IMR-90 (cell line): ENCODE data around the gene PLCH1. TPM values are rescaled to one million over a fixed set of nuclear protein-coding genes. Genes with fewer than 3 reads are reported as not detected.

ENCODE experiments used
- ATAC-seq: fragments of 200-7000 bp; cut with Tn5 transposase; 2 replicates; pipeline ENCODE4 v1.9.1; 2020; ENCODE audit warnings: low read depth, mild to moderate bottlenecking, moderate library complexity
- BruUV-seq: library from RNA; stranded (reverse); fragments of 400-500 nt; replicated peaks from 2 replicates; lab custom pipeline; 2021; lab: Mats Ljungman, UMichigan
- CTCF ChIA-PET: fragments of 300-600 bp; formaldehyde crosslinking; extraction: SDS; loops from one replicate; lab custom pipeline; 2021; ENCODE audit warnings: antibody characterized with exemption; lab: Yijun Ruan, JAX
- POLR2A ChIA-PET: fragments of 300-600 bp; sonication (Branson Sonifier 250); formaldehyde crosslinking; loops from one replicate; lab custom pipeline; 2022; ENCODE audit warnings: antibody characterized with exemption; ENCODE audit not compliant: unreplicated experiment; lab: Charles Lee
- DNase-seq: peaks from one replicate; pipeline ENCODE4 v3.0.0; 2013
- H2AFZ ChIP-seq: replicated peaks from 2 replicates; pipeline ENCODE3; 2013; ENCODE audit warnings: low read length, mild to moderate bottlenecking; ENCODE audit not compliant: poor library complexity
- H2AK5ac ChIP-seq: 2 replicates; pipeline ENCODE4 v1.6.1; 2013; ENCODE audit warnings: low read depth, low read length, inconsistent platforms
- H2AK9ac ChIP-seq: replicated peaks from 2 replicates; pipeline ENCODE3; 2013; ENCODE audit warnings: mild to moderate bottlenecking, low read depth, low read length, moderate library complexity; ENCODE audit not compliant: poor library complexity
- H2BK120ac ChIP-seq: 2 replicates; pipeline ENCODE4 v1.6.1; 2013; ENCODE audit warnings: low read depth, low read length, inconsistent platforms
- H2BK15ac ChIP-seq: 3 replicates; pipeline ENCODE4 v1.6.1; 2013; ENCODE audit warnings: low read depth, low read length, inconsistent platforms
- H2BK20ac ChIP-seq: 2 replicates; pipeline ENCODE4 v1.6.1; 2013; ENCODE audit warnings: low read depth, mild to moderate bottlenecking, inconsistent platforms, low read length, moderate library complexity
- H2BK5ac ChIP-seq: 2 replicates; pipeline ENCODE4 v1.6.1; 2013; ENCODE audit warnings: mild to moderate bottlenecking, low read depth, low read length, inconsistent platforms; ENCODE audit not compliant: poor library complexity, severe bottlenecking
- H3K14ac ChIP-seq: replicated peaks from 2 replicates; pipeline ENCODE4 v1.6.1; 2013; ENCODE audit warnings: low read depth, low read length, inconsistent platforms
- H3K18ac ChIP-seq: 2 replicates; pipeline ENCODE4 v1.6.1; 2013; ENCODE audit warnings: low read depth, low read length, control low read depth
- H3K23ac ChIP-seq: 2 replicates; pipeline ENCODE4 v1.6.1; 2013; ENCODE audit warnings: low read depth, low read length, inconsistent platforms
- H3K27ac ChIP-seq: 2 replicates; pipeline ENCODE4 v1.5.1; 2013; ENCODE audit warnings: mild to moderate bottlenecking, control low read depth, low read length; ENCODE audit not compliant: insufficient read depth
- H3K27me3 ChIP-seq: 2 replicates; pipeline ENCODE4 v1.6.1; 2013; ENCODE audit warnings: low read length; ENCODE audit not compliant: control insufficient read depth, insufficient read depth
- H3K36me3 ChIP-seq: 2 replicates; pipeline ENCODE4 v1.6.1; 2013; ENCODE audit warnings: low read length, mixed read lengths; ENCODE audit not compliant: control insufficient read depth, insufficient read depth
- H3K4ac ChIP-seq: 2 replicates; pipeline ENCODE4 v1.6.1; 2013; ENCODE audit warnings: low read depth, low read length, inconsistent platforms
- H3K4me1 ChIP-seq: 2 replicates; pipeline ENCODE4 v1.6.1; 2013; ENCODE audit warnings: low read length, mixed read lengths; ENCODE audit not compliant: control insufficient read depth, insufficient read depth
- H3K4me2 ChIP-seq: 2 replicates; pipeline ENCODE4 v1.6.1; 2013; ENCODE audit warnings: low read depth, mild to moderate bottlenecking, control low read depth, low read length, moderate library complexity
- H3K4me3 ChIP-seq: 2 replicates; pipeline ENCODE4 v1.5.1; 2013; ENCODE audit warnings: low read depth, mild to moderate bottlenecking, control low read depth, low read length, moderate library complexity; ENCODE audit not compliant: insufficient read depth
- H3K56ac ChIP-seq: 2 replicates; pipeline ENCODE4 v1.6.1; 2013; ENCODE audit warnings: low read length, inconsistent platforms; ENCODE audit not compliant: insufficient read depth; ENCODE audit errors: extremely low read depth
- H3K79me1 ChIP-seq, 2 experiments: 2 replicates each; pipeline ENCODE4 v1.6.1; 2013; ENCODE audit warnings: low read length in 2 of 2, inconsistent platforms in 1 of 2, low read depth in 1 of 2
- H3K9ac ChIP-seq: 2 replicates; pipeline ENCODE4 v1.6.1; 2013; ENCODE audit warnings: low read depth, low read length, control low read depth
- H3K9me1 ChIP-seq: 2 replicates; pipeline ENCODE4 v1.6.1; 2013; ENCODE audit warnings: low read length, inconsistent platforms; ENCODE audit not compliant: insufficient read depth
- H3K9me3 ChIP-seq: 2 replicates; pipeline ENCODE4 v1.6.1; 2013; ENCODE audit warnings: low read length; ENCODE audit not compliant: control insufficient read depth, insufficient read depth
- H4K20me1 ChIP-seq: 2 replicates; pipeline ENCODE4 v1.6.1; 2013; ENCODE audit warnings: low read length, inconsistent platforms; ENCODE audit not compliant: insufficient read depth
- H4K5ac ChIP-seq: 2 replicates; pipeline ENCODE4 v1.6.1; 2013; ENCODE audit warnings: mild to moderate bottlenecking, low read depth, low read length, control low read depth
- H4K8ac ChIP-seq, 2 experiments: 2 replicates each; pipeline ENCODE4 v1.6.1; 2013; ENCODE audit warnings: low read depth in 2 of 2, low read length in 2 of 2, control low read depth in 1 of 2, inconsistent platforms in 1 of 2
- H4K91ac ChIP-seq: 2 replicates; pipeline ENCODE4 v1.6.1; 2013; ENCODE audit warnings: low read depth, low read length, inconsistent platforms; ENCODE audit not compliant: insufficient read depth
- BHLHE40 ChIP-seq: fragments of 150-350 bp; IDR thresholded peaks from 2 replicates; pipeline ENCODE4 v1.6.1; 2016; ENCODE audit warnings: mild to moderate bottlenecking, low read depth, low read length
- CEBPB ChIP-seq: IDR thresholded peaks from 2 replicates; pipeline ENCODE4 v1.6.1; 2012; ENCODE audit warnings: low read depth, low read length, improper control_type of control experiment
- CHD1 ChIP-seq: IDR thresholded peaks from 2 replicates; pipeline ENCODE4 v1.6.1; 2012; ENCODE audit warnings: low read depth, low read length, improper control_type of control experiment
- CTCF ChIP-seq: conservative IDR thresholded peaks from 2 replicates; pipeline ENCODE4 v1.5.1; 2012; ENCODE audit warnings: mild to moderate bottlenecking, low read depth, low read length, improper control_type of control experiment
- ELK1 ChIP-seq: fragments of 150-350 bp; IDR thresholded peaks from 2 replicates; pipeline ENCODE4 v1.6.1; 2016; ENCODE audit warnings: low read depth, mild to moderate bottlenecking, low read length, moderate library complexity, borderline replicate concordance
- FOS ChIP-seq: fragments of 150-350 bp; IDR thresholded peaks from 2 replicates; pipeline ENCODE4 v1.6.1; 2016; ENCODE audit warnings: low read depth, low read length
- MAFK ChIP-seq: IDR thresholded peaks from 2 replicates; pipeline ENCODE4 v1.6.1; 2012; ENCODE audit warnings: low read depth, low read length, improper control_type of control experiment
- MAZ ChIP-seq: IDR thresholded peaks from 2 replicates; pipeline ENCODE4 v1.6.1; 2012; ENCODE audit warnings: low read depth, mild to moderate bottlenecking, low read length, improper control_type of control experiment, moderate library complexity, borderline replicate concordance
- MXI1 ChIP-seq: IDR thresholded peaks from 2 replicates; pipeline ENCODE4 v1.6.1; 2012; ENCODE audit warnings: low read depth, mild to moderate bottlenecking, low read length, moderate library complexity, borderline replicate concordance
- POLR2A ChIP-seq: IDR thresholded peaks from 2 replicates; pipeline ENCODE4 v1.6.1; 2012; ENCODE audit warnings: mild to moderate bottlenecking, low read depth, low read length
- RAD21 ChIP-seq: IDR thresholded peaks from 2 replicates; pipeline ENCODE4 v1.6.1; 2012; ENCODE audit warnings: low read length, improper control_type of control experiment
- RCOR1 ChIP-seq: IDR thresholded peaks from 2 replicates; pipeline ENCODE4 v1.6.1; 2012; ENCODE audit warnings: mild to moderate bottlenecking, low read length, improper control_type of control experiment; ENCODE audit not compliant: insufficient replicate concordance
- SMC3 ChIP-seq: fragments of 150-350 bp; IDR thresholded peaks from 2 replicates; pipeline ENCODE4 v1.6.1; 2016; ENCODE audit warnings: low read depth, mild to moderate bottlenecking, antibody characterized with exemption, low read length, moderate library complexity
- WGBS, 2 experiments: methylation state at CpG; one replicate each; pipeline versions ENCODE4 v1.1.5 to v1.1.7; 2013; ENCODE audit warnings: missing lambda C conversion rate in 2 of 2; ENCODE audit not compliant: insufficient read length in 1 of 2; ENCODE audit errors: extremely low coverage in 2 of 2; 5-methylcytosine and 5-hydroxymethylcytosine counted together
- dilution Hi-C: fragments of 300-500 bp; cut with HindIII; formaldehyde crosslinking; loops from one replicate; pipeline ENCODE4 v1.14.3; 2018; ENCODE audit warnings: low sequenced_read_pairs; ENCODE audit not compliant: unreplicated experiment
- in situ Hi-C: fragments of 300-500 bp; cut with MboI; formaldehyde crosslinking; loops from 3 replicates; pipeline ENCODE4 v1.14.3; 2019; ENCODE audit warnings: low sequenced_read_pairs, inconsistent platforms, mixed read lengths
- intact Hi-C: fragments of 100-400 bp; cut with micrococcal nuclease; formaldehyde crosslinking; loops from 2 replicates; pipeline ENCODE4 v1.10.0; 2022
- polyA plus RNA-seq, 3 experiments: library from polyadenylated mRNA; depleted of rRNA; stranded (reverse); fragments of >200 nt; gene quantifications; 2 replicates each; pipeline ENCODE4 v1.2.3, GENCODE V29; 2012; ENCODE audit warnings: low replicate concordance in 1 of 3
- total RNA-seq: library from RNA; depleted of rRNA; stranded (reverse); fragments of >200 nt; gene quantifications from 2 replicates; pipeline ENCODE4 v1.2.3, GENCODE V29; 2012

The PLCH1 gene
- total and polyA plus RNA-seq, 2 of the 4 experiments (the other 2 are of a cell fraction) = not detected

- Histone ChIP-seq H2BK5ac (no peak overlapping the region), H3K79me1 (no peaks in the 10 kb centered on the region), H3K4me1 (no peaks in the 10 kb centered on the region), H3K56ac (no peak overlapping the region), H2AFZ (no peak overlapping the region), H4K91ac (no peak overlapping the region), H3K14ac (no peak overlapping the region), H3K27me3 (no peaks in the 10 kb centered on the region), H4K5ac (no peak overlapping the region), H3K4me2 (no peak overlapping the region), H4K8ac (no peak overlapping the region), H3K9ac (no peak overlapping the region), H3K18ac (no peak overlapping the region), H2BK120ac (no peak overlapping the region), H3K9me3 (no peaks in the 10 kb centered on the region), H3K36me3 (no peaks in the 10 kb centered on the region), H3K9me1 (no peaks in the 10 kb centered on the region), H2BK15ac (no peak overlapping the region), H3K23ac (no peak overlapping the region), H4K20me1 (no peaks in the 10 kb centered on the region), H2AK5ac (no peak overlapping the region), H2BK20ac (no peak overlapping the region), H3K4ac (no peak overlapping the region), H3K27ac (no peak overlapping the region), H3K4me3 (no peak overlapping the region), H2AK9ac (no peak overlapping the region)
- DNase-seq = no peak
- dilution Hi-C loops (no loop called here), in situ Hi-C loops (no loop called here), intact Hi-C loops (no loop called here)
- BruUV-seq = no TSS peak
- no peak for TF ChIP-seq RCOR1
- no peak for TF ChIP-seq RAD21
- TF ChIP-seq CEBPB = no peak
- no peak for TF ChIP-seq POLR2A
- TF ChIP-seq MAFK = no peak
- no peak for TF ChIP-seq CHD1
- TF ChIP-seq MAZ = no peak
- TF ChIP-seq MXI1 = no peak
- no peak for TF ChIP-seq BHLHE40
- TF ChIP-seq FOS = no peak
- TF ChIP-seq CTCF = no peak
- TF ChIP-seq SMC3 = no peak
- no peak for TF ChIP-seq ELK1
- WGBS, 2 experiments = 51% methylated on average over 2 of the region's 2 CpGs; no CpG with 5 or more reads in 1 of the 2 experiments
- POLR2A ChIA-PET = no interaction called here
- no peak for ATAC-seq
- CTCF ChIA-PET = interaction anchor here (0.6 kb wide), 1 partner anchor 842 kb away, joined by 5 read pairs; no protein-coding TSS in a partner anchor
Measured at GRCh38 chr3:155548195-155548594, 196.7 kb downstream of the PLCH1 start.
